Measurements from ENCODE around the gene TLR2.

TLR2 gene

GRCh38 chr4:153728660-153729059 is 44.6 kb downstream of the TLR2 start:
- DNase-seq (ENCODE audit: low spot score) (no peak), FAIRE-seq (no peak)

GRCh38 chr4:153729895-153730294 is 45.8 kb downstream of the TLR2 start:
- DNase-seq (ENCODE audit: low spot score), result no peak
- FAIRE-seq, result no peak

GRCh38 chr4:153731239-153731638 is 47.2 kb downstream of the TLR2 start:
- no peak for FAIRE-seq
- peak; percentile 75 for DNase-seq (ENCODE audit: low spot score)

- DNase-seq (ENCODE audit: low spot score) (no peak), FAIRE-seq (no peak)
Measured at GRCh38 chr4:153733751-153734448, 49.8 kb downstream of the TLR2 start.

- no peak for FAIRE-seq
- no peak for DNase-seq (ENCODE audit: low spot score)
Measured at GRCh38 chr4:153735906-153736461, 51.9 kb downstream of the TLR2 start.

GRCh38 chr4:153741541-153741940 is 57.5 kb downstream of the TLR2 start:
- no peak for DNase-seq (ENCODE audit: low spot score)
- no peak for FAIRE-seq

- FAIRE-seq (no peak), DNase-seq (ENCODE audit: low spot score) (no peak)
Measured at GRCh38 chr4:153745651-153746050, 61.6 kb downstream of the TLR2 start.

GRCh38 chr4:153747406-153747955 is 63.4 kb downstream of the TLR2 start:
- no peak for DNase-seq (ENCODE audit: low spot score)
- no peak for FAIRE-seq

- DNase-seq (ENCODE audit: low spot score) (peak; percentile 75), FAIRE-seq (peak; percentile 55)
Measured at GRCh38 chr4:153748378-153748777, 64.3 kb downstream of the TLR2 start.

GRCh38 chr4:153750197-153750817 is 66.2 kb downstream of the TLR2 start:
- FAIRE-seq, result peak; percentile 42
- peak; percentile 63 for DNase-seq (ENCODE audit: low spot score)

GRCh38 chr4:153755186-153755585 is 71.1 kb downstream of the TLR2 start:
- FAIRE-seq, result no peak
- no peak for DNase-seq (ENCODE audit: low spot score)

All from urothelium cell line (cell line).